ENCODE results near the gene GFRA1.

GFRA1 gene, protein sequence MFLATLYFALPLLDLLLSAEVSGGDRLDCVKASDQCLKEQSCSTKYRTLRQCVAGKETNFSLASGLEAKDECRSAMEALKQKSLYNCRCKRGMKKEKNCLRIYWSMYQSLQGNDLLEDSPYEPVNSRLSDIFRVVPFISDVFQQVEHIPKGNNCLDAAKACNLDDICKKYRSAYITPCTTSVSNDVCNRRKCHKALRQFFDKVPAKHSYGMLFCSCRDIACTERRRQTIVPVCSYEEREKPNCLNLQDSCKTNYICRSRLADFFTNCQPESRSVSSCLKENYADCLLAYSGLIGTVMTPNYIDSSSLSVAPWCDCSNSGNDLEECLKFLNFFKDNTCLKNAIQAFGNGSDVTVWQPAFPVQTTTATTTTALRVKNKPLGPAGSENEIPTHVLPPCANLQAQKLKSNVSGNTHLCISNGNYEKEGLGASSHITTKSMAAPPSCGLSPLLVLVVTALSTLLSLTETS

DNA sequence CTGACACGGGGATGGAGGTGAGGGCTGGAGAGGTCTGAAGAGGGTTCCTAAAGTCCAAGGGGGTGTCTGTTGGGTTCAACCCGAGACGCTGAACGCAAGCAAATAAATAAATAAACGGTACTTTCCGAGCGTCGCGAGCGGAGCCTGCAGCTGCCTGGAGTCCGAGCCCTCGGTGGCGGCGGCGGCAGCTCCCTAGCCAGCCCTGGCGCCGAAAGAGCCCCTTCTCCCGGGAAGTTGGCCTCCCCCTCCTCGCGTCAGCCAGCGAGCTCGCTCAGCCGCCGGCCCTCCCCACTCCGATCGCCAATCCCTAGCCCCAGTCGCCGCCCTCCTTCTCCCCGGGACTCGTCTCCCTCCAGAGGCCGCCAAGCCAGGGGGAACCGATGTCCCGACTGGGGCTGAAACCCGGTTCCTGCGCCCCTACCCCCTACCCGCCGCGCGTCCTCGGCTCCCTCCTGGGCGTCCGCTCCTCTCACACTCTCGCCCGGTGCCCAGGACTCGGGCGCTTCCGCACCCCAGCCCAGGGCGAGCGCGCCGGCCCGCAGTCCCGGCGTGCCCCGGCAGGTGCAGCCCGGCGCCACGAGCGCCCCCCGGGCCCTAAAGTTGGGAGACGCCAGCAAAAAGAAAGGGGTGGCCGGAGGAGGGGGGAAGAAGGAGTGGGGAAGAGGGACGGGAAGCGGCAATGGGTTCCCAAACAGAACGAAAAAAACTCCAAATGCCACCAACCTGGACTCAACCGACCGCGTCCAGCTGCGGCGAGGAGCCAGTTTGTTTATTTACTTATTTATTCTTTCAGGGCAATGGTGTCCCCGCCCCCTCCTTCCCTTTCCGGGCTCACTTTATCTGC is at the start of gene GFRA1:
TSS of gene GFRA1 (minus strand) at position 767 of the 844 bp plus-strand sequence. CDS start 1,177 bp downstream, outside the sequence.
- no peak for DNase-seq

DNA sequence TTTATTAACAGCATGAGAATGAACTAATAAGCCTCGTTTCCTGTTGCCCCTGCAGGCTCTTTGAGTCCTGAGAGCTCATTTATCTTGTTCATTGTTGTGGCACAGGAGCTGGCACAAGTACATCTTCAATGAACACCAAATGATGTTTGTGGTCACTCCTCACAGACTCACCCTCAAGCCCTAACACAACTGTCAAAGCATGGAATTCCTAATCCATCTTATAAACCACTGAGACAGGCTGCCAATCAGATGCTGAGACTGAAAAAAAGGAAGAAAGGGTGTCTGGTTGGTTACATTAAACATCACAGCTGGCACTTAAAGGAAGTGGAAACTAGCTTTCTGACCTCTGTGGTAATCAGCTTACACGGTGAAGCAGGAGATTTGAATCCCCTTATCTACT is 43.5 kb upstream of the GFRA1 start:
- no peak for DNase-seq

DNA sequence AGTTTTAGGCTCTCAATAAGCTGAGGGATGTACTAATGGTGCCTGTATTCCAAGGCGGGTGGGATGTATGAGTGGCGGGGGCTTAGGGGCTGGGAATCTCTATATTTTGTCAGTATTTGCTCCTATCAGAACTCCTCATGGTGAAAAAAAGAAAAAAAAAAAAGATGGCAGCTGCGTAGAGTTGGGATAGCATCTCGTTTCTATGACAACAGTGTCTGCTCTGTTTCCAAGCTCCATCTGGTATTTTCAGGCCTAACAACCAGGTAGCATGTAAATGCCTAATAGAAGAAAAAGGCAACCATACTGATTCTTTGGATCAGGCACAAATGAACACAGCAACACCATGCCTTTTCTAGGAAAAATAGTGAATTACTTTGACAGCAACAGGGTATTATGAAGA is 39.5 kb upstream of the GFRA1 start:
- no peak for DNase-seq

DNA sequence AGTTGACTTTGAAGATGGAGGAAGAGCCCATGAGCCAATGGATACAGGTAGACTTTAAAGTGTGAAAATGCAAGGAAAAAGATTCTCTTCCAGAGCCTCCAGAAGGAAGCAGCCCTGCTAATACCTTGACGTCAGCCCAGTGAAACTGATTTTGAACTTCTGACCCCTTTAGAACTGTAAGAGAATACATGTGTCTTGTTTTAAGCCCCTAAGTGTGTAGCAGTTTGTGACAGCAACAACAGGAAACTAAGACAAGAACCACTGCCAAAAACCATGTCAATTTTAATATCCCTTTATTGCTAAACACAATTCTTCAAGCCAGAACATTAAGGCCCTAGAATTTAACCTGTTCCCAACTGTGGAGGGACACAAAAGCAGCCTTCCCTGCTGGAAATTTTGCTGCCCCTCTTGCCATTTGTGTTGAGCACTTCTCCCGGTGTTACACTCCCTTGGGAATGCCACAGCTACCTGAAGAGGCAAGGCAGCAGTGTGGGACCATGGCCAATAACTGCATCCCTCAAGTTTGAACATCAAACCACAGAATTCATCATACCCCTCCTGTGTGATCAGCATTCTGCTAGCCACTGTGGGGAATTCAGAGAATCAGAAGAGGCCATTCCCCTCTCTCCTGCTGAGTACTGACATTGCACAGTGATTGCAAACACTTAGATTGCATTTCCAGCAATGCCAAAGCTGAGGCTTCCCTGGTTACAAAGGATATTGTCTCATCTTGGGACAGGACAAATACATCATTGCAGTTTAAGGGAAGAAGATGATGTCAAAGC is 38.9 kb upstream of the GFRA1 start:
- no peak for DNase-seq

DNA sequence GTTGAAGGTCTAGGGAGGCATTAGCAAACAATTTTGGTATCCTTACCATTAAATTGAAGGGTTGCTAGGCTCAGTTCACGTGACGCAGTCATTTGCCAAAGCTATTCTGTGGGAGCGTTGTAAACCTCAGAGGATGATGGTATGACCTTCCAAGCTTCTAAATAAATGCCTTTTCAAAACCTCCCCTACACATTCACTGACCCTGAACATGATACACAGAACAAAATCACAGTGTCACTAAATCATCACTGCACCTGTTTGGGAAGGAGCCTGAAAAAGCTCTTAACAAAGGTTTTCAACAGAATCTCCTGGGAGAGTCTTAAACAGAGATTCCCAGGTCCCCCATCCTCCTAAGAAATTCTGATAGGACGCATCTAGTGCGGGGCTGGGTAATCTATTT is 38.0 kb upstream of the GFRA1 start:
- DNase-seq = no peak

DNA sequence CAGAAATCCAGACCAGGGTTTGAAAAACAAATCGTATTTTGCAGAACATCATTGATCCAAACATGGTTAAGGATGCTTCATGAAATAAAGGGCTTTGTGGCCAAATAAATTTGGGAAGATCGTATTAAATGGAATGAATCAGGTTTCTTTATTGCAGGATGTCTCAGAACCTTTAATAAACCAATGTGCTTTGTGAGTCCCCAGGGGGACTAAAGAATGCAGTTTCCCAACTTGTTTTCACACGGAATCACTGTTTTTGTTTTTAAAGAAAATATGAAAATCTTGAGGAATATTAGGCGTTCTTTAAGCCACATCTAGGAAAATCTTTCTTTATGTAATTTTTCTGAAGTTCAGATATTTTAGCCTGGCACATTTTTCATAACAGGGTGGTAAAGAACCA is 34.4 kb upstream of the GFRA1 start:
- no peak for DNase-seq

DNA sequence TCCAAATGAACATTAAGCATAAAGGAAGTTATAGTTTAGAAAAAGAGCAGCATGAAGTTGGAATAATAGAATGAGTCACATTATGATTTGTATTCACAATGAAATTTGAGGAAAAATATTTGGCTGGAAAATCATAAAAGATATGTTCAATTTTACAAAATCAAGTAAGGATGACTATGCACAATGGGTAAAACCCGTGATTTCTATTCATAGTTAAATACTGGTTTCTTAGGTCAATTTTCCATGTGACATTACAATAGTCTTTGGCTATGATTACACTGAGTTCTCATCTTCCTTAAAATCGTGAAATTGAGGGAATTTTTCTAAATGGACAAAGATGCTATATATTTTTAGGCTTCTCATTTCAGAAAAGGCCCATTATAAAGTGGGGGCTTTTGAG is 33.8 kb upstream of the GFRA1 start:
- DNase-seq = no peak

DNA sequence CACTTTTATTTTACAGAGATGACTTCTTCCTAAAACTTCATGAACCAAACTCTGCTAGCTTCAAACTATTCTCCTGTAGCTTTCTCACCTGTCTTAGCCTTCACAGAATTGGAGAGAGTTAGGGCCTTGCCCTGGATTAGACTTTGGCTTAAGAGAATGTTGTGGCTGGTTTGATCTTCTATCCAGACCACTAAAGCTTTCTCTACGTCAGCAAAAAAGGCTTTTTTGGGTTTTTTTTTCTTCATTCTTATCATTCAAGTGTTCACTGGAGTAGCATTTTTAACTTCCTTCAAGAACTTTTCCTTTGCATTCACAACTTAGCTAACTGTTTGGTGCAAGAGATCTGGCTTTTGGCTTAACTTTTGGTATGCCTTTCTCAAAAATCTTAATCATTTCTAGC is 31.9 kb upstream of the GFRA1 start:
- DNase-seq = no peak

DNA sequence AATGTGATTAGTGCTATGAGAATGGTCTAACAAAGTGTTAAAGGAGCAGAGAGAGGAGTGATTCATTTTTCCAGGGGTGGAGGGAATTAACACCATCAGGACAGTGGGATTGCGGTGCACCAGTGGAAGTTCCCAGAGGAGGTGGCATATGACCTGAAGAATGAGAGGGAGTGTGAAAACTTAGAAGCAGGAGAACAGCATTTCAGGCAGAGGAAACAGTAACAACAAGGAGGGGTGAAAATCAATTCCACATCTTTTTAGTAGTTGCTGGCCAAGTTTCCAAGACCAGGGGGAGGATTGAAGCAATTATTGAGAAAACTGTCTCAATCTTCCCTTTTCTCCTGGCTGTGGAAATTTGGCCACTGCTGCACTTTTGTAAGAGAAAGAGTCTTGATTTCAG is 27.5 kb upstream of the GFRA1 start:
- DNase-seq = no peak

DNA sequence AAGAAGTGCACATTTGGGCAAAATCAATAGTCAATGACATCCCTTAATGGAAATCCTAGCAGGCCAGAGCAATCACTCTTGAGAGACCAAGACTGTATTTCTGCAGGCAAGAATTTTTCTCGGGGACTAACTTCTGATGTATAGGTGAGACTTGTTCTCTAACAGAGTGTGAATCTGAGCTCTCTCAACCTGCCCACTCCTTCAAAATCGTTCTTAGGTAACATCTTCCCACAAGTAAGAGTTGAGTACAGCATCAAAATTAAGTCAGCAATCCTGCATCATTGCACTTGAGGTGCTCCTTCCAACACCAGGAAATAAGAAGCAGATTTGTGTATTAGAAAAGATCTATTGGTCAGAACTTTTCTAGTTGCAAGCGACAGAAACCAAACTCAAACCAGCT is 25.6 kb upstream of the GFRA1 start:
- no peak for DNase-seq

DNA sequence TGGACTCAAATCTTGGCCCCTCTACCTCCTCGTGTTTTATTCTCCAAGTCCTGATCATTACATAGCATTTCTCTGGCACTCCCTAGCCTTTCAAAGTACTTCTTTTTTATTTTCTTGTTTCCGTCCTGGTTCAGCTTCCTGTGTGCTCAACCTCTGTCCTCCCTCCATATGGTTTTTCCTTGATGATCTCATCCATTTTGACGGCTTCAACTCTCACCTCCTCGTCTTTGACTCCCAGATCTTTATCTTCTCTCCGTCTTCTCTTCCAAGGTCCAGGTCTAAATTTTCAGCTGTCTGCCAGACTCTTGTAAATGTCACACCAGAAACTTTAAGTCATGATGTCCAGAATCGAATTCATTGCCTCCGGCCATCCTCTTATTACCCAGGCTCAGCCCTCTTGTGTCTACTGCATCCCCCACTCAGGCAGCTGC is 23.3 kb upstream of the GFRA1 start:
- no peak for DNase-seq

DNA sequence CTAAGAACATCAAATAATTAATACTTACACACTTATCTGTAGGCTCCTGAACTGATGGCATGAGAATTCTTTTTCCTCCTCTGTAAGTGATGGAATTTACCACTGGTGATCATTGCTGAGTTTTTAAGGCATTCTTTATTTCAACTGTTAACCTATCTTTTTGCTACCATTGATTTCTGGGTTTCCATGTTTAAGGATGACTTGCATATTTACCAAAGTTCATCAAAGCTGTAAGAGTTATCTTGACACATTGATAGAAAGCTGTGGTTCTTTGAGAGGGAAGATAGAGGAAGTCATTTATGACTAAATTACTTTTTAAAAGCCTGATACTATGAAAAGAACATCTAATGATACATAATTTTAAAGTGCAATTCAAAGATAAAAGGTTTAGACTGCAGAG is 19.5 kb upstream of the GFRA1 start:
- DNase-seq = no peak

DNA sequence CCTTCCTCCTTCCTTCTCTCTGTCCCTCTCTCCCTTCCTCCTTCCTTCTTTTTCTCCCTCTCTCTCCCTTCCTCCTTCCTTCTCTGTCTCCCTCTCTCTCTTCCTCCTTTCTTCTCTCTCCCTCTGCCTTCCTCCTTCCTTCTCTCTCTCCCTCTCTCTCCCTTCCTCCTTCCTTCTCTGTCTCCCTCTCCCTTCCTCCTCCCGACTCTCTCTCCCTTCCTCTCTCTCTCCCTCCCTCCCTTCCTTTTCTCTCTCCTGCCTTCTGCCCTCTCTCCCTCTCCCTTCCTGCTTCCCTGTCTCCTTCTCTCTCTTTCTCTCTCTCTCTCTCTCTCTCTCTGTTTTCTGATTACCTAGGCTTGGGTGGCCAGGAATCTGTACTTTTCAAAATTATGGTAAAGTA is 16.6 kb upstream of the GFRA1 start:
- DNase-seq = no peak

DNA sequence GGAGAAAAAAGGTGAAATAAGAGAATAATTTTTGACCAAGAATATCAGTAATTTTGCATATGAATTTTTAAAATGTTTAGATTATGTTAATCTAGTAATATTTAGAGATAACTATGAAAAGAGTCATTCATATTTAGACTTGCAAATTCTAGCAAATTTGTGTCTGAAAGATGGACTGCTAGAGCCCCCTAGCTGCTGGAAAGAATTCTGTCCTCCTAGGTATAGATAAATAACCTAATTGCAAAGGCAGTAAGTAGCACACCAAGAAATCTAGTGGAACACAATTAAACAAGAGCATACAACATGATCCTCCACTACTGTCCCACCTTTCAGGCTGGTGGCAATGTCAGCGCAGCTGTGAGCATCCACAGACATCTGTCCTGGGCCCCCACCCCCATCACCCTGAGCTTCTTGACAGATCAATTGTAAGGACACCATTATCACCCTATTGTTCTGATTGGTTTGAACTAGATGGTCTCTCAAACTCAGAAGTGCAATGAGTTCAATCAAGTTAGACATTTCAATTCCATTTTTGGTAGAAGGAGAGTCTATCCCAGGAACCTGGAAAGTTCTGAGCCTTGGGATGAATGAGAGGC is 15.0 kb upstream of the GFRA1 start:
- DNase-seq = no peak

DNA sequence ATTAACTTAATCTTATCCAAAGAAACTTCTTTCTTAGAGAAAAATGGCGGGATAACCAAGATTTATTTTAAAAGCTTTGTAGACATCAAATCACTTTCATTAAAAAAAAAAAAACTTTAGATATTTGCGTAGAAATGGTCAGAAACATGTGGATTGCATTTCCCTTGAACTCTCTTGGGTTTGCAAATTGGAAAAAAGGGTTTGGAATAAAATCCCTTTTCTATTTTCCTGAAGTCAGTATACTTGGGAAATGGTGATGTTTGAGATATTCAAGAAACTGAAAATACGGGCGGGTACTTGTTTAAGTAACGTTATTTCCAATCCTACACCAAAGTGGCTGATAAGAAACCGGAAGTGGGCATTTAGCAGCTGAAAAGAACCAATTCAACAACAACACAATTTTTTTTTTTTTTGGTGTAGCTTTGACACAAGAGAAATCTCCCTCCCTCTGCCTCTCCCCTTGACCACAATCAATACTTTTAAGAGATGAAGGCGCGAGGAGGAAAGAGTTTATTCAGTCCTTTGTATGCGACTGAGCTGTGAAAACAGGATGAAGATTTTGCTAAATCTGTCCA is 13.7 kb upstream of the GFRA1 start:
- DNase-seq = no peak

DNA sequence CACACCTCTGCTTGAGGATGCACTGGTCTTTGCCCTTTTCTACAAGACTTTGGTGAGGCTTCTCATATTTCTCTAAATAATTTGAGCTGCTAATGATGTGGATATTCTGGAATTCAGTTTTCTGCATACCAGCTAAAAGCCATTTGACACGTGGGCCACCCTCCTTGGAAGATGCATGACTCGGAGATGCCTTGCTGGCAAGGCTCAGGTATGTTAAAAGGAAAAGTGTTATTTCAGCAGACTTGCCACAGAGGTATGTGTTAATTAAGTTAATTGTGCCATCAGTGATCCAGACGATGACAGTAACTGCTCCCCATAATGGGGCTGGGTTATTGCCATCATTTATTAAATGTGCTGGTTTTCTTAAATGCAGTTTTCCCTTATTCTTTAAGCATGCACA is 8.8 kb upstream of the GFRA1 start:
- DNase-seq = no peak

DNA sequence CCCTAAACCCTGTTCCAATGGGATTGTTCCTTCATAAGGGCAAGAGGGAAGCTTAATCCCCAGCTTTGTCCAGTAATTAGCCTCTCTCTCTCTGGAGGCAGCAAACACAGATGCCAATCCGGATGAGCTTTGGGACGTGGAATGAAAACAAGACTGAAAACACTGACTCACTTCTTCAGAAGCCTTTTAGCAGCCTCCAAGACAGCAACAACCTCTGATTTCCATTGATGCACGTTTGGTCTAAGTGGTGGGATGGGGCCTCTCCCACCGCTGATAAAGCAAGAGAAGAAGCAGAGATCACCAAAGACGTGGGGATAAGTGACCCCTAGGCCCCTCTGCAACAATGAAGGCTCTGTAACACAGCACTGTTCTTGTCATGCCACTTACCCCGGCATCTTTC is 5.8 kb upstream of the GFRA1 start:
- no peak for DNase-seq

DNA sequence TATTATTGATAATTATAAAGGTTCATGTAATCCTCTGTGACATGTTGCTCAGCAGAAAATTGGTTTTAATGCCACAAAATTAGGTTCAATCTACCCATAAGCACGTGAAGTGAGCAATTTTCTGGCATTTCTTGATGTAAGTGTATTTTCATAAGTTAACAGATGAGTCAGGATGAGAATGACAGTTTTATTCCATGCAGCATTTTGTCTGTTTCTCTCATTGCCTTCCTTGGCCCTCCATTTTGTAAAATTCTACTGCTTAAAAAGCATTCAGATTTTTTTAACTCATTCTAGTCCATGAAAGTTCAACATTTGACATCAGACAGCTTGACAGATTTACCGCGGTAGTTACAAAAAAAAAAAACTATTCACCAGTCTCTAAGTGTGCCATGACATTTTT is 4.0 kb upstream of the GFRA1 start:
- no peak for DNase-seq

DNA sequence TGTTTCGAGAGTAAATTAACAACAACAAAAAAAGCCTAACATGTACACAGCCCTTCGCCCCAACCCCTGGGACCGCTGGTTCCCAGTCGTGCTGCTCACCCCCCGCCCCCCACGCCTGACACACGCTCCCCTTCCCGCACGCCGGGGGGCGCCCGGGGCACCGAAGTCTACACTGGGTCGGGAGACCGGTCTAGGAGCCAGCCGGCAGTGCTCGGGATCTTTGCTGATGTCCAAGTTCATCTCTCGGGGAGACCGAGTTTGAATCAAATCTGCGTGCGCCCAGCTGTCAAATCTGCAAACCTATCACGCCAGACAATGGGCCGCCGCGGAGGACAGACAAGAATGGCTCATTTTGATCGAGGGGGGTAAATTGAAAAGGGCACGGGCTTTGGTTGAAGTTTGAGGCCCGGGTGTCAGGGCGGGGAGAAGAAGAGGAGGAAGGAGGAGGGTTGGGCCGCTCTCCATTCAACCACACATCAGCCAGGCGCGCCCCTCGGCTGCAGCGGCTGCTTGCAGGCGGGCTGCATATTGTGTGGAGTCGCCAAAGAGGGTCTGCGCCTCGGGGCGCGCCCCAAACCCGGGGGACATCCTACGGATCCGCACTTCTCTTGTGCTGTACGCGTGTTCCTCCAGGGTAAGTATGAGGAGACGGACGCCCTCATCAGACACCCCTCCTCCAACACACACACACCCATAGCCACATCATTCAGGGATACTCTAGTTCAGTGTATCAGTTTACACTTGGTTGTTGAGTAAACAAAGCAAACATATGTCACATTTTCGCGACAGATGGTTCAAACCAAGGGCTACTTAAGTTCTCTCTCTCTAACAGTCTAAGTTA is 1.3 kb upstream of the GFRA1 start:
- no peak for DNase-seq

DNA sequence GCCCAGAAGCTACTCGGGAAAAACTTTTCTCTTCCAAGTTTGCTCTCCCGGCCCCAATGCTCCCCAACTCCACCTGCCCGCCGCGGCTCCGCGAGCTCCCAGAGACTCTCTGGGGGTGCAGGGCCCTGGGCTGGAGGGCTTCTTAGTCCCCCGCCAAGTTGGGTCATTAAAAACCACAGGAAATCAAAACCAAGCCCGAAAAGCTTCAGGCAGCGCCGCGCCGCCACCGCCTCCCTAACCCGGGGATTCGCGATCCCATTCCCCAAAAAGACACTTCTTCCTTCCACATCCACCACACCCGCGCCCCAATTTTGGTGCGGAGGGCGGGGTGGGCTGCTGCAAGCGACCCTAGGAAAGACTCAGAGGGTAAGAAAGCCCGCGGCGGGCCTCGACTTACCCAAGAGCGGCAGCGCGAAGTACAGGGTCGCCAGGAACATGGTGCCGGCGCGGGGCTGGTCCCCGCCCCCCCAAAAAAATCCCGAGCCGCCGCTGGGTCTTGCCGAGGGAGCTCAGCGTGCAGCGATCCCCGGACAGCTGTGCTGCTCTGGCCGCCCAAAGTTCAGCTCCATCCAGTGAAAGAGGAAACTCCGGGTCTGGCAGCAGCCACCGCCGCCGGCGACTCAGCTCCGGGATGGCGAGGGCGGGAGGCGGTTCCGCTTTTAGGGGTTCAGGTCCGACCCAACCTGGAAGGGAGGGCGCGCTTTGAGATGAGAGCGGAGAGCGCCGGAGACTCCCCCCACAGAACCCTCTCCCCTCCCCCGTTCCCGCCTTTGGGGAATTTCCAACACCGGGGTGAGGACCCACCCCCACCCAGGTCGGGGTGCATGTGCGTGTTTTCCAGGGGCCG is 1.2 kb downstream of the GFRA1 start:
- DNase-seq = no peak

All from stimulated activated naive CD4-positive, alpha-beta T cell treated with Interleukin-2 at 50 U/mL for 16 hours (primary cell).